HG02678 (cell line): ENCODE results near the gene ACTN1.

Experiments
- ATAC-seq: cut with Tn5 transposase; IDR thresholded peaks from one replicate; pipeline ENCODE4 v1.9.1; 2021; ENCODE audit warnings: mild to moderate bottlenecking, moderate library complexity; ENCODE audit not compliant: unreplicated experiment

ACTN1 gene

GRCh38 chr14:68951800-68952530 is 27.1 kb downstream of the ACTN1 start:
- no peak for ATAC-seq

- no peak for ATAC-seq
These were observed 27.9 kb downstream of the ACTN1 start for GRCh38 chr14:68951035-68951797.

GRCh38 chr14:68950111-68950510 is 29.0 kb downstream of the ACTN1 start:
- no peak for ATAC-seq

DNA sequence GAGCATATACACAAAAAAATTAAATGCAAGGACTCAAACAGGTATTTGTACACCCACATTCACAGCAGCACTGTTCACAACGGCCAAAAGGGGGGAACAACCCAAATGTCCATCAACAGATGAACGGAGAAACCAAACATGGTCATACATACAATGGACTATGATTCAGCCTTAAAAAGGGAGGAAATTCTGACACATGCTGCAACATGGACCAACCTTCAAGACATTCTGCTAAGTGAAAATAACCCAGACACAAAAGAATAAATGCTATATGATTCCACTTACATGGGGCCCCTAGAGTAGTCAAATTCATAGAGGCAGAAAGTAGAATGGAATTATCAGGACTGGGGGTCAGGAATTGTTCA is 29.5 kb downstream of the ACTN1 start:
- no peak for ATAC-seq

- ATAC-seq: no peak
These were observed 30.2 kb downstream of the ACTN1 start for GRCh38 chr14:68948686-68949600.

DNA sequence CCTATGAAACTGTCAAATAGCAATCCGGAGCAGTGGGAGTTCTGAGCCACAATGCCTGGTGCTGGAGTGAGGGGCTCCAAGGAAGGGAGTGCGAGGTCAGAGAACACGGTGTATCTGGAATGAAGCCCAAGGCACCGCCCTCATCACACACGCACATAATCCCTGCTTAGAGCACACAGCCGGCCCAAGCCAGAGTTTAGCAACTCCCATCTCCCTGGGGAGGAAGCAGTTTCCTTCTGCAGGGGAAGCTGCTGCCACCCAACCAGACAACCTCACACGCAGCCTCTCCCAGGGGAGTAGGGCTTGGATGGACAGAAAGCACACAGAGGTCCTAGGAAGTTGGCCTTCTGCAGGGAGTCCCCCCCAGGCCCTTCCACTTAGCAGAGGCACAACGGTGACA is 31.3 kb downstream of the ACTN1 start:
- no peak for ATAC-seq

GRCh38 chr14:68946489-68946822 is 32.6 kb downstream of the ACTN1 start:
- no peak for ATAC-seq

- ATAC-seq: no peak
These were observed 33.3 kb downstream of the ACTN1 start for GRCh38 chr14:68945585-68946488.

GRCh38 chr14:68945190-68945584 is 33.9 kb downstream of the ACTN1 start:
- ATAC-seq: no peak

DNA sequence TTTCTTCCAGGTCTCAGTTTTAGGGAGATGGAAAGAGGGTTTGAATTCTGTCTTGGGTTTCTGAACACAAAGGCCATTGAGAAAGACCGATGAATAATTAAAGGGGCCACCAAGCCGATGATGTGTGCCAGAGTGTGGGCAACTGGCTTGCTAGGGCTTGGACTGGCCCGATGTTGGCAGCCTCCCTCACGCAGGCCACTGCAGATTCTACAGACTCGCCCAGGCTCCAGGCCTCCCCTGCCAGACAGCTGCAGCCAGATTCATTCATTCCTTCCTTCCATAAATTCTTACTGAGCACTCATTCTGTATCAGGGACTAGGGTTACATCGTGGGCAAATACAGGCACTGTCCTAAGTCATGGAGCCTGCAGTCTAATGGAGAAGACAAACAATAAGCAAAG is 34.9 kb downstream of the ACTN1 start:
- no peak for ATAC-seq

DNA sequence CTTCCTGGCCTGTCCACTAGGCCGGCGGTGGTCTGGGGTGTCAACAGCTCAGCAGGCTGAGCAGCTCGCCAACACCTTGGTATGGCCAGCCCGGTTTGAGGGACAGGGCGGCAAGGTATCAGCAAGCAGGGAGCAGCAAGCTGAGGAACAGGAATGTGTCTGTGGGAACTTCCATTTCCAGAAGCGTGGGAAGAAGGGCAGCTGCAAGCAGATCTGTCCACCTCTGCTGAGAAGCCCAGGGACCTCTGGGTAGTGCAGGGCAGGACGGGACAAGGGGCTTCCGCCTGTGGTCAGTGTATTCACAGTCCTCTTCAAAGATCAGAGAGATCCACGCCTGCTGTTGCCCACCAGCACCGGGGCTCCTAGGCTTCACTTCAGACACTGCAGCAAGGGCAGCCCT is 36.0 kb downstream of the ACTN1 start:
- ATAC-seq: no peak

- no peak for ATAC-seq
These were observed 36.6 kb downstream of the ACTN1 start for GRCh38 chr14:68942296-68943035.

- ATAC-seq: no peak
These were observed 37.3 kb downstream of the ACTN1 start for GRCh38 chr14:68941820-68942219.

DNA sequence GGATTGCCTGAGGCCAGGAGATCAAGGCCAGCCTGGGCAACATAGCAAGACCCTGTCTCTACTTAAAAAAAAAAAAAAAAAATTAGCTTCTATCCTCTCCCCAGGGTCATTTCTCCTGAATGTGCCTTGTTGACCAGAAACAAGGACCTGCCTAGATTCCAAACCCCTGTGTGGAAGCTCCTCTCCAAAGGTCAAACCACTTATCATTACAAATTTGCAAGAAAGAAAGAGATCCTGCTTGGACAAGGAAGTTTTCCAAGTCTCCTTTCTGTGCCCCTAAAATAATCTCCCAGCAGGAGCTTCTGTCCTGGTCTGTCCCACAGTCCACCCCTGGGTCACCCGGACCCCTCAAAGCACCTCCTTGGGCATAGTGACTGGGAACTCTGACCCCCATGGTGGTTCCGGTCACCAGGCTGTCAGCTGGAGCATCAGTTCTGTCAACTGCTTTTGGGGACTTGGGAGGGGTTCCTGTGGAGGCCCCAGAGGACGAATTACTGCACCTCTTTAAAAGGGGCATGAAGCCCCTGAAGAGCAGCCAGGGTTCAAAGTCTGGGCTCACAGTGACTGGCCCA is 38.4 kb downstream of the ACTN1 start:
- ATAC-seq: no peak

DNA sequence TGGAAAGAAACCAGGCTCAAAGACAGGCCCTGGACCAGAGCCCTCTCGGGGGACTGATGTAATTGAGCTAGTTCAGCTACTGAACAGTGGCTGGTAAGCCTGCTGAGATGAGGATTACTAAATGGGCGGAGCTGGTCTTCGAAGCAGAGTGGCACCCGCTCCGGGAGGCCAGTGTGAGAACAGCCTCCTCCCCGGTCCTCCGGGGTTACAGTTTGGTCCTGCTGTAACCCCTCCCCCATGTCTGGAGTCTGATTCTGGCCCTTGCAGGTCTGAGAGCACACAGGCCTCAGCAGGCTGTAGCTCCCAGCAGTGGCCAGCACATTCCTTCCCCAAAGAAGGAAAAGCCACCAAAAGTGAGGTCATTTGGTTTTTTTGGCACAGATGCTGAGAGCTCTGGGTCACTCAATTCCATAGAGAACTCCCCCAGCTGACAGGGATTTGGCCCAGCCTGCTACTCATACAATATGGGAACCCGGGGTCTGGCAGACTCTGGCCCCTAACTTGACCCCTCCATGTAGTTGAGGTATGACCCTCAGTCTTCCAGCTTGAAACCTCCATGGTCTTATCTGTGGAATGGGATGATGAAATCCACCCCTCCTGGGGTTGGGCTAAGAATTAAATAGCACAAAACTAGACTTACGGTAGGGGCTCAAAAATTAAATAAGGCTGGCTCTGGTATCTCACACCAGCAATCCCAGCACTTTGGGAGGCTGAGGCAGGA is 39.0 kb downstream of the ACTN1 start:
- ATAC-seq: no peak

- ATAC-seq: no peak
These were observed 39.8 kb downstream of the ACTN1 start for GRCh38 chr14:68939181-68939892.

DNA sequence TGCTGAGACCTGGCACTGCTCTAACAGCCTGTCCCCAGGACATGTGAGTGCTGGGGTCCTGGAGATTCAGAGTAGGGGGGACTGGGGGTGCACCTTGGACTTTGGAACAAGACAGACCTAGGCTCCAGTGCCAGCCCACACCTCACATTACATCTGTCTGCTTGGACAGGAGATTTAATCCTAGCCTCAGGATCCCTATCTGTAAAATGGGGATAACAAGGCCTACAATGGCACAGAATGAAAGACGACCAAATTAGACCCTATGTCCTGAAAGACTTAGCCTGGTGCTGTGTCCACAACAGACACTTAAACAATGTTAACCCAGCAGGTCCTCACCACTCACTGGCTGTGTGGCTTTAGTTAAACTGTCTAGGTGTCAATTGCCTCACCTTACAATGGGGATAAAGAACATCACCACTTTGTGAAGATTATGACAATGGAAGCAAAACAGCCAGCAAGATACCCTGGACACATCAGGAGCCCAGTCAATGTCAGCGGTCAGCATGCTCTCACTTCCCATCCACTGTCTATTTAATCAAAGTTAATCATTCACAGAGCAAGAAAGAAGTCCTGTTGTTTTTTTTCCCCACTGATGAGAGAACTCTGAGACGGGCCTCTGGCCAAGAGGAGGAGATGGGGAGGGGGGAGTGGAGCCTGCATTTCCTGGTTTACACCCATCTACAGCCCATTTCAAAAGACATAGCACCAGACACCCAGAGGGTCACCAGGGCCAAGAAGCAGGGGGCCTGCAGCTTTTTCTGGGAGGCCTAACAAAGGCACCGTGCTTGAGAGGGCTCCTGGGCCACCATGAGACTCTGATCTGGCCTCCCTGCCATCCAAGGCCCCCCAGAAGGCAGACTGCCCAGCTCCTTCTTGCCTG is 40.6 kb downstream of the ACTN1 start:
- no peak for ATAC-seq
